CD4-positive, alpha-beta T cell treated with Interleukin-15 for 4 hours (primary cell): ENCODE results near the gene RNGTT.
A peak's percentile ranks its signal among the peaks of the same experiment; 100 is the strongest.
"Not testable (repeated sequence)": the region's sequence is repeated elsewhere in the genome, so short reads cannot be mapped to it uniquely, and the experiment has no call there.

Source experiments
- DNase-seq: peaks from one replicate; pipeline ENCODE4 v3.0.0-alpha.2; 2020; ENCODE audit warnings: low spot score

RNGTT gene

DNA sequence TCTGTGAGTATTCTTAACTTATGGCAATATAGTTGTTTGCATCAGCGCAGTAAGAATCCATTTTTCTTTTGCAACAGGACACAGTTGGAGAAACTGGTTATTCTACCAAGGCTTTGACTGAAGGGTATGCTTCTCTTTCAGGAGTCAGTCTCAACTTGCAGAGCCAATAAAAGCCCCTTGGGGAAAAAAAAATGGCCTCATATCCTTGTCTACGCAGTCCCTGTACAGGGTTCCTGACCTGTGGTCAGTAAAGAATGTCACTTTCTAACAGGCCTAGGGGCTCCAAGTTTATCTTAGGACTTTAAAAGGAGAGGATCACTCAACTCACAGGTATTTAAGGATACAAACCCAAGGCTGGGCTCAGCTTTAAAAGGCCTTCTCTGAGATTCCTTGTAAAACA is 6.9 kb upstream of the RNGTT start:
- no peak for DNase-seq

- DNase-seq, result not testable (repeated sequence)
Measured at GRCh38 chr6:88969255-88969654, 5.8 kb upstream of the RNGTT start.

DNA sequence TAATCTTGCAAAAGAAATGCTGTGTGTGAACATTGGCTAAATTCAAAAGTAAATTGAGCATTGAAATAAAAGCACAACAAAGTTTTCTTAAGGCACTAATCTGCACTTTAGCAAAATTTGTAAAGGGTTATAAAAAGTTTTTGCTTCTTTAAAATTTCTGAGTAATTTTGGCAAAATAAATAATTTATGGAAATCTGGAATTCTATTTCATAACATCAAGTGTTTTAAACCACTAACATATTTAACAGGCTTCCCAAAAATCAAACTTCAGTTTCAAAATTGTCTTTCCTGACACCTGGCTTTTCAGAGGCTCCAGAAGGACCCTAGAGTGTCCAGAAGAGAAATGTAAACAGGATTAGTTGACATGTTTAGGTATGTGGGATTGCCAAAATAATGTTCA is 4.5 kb upstream of the RNGTT start:
- DNase-seq, result no peak

DNA sequence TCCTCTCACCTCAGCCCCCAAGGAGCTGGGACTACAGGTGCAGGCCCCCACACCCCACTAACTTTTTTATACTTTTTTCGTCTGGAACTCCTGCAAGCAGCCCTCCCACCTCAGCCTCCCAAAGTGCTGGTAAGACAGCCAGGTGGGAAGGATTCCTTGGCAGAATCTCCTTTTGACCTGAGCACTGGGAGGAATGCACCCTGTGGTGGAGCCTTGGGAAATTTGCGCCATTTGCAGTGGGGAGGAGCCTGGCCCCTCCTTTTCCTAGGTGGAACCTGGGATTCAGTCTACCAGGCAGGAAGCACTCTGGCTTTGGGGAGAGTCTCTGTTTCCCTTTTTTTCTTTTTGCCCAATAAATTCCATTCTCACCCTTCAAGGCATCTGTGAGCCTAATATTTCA is 2.3 kb upstream of the RNGTT start:
- no peak for DNase-seq

DNA sequence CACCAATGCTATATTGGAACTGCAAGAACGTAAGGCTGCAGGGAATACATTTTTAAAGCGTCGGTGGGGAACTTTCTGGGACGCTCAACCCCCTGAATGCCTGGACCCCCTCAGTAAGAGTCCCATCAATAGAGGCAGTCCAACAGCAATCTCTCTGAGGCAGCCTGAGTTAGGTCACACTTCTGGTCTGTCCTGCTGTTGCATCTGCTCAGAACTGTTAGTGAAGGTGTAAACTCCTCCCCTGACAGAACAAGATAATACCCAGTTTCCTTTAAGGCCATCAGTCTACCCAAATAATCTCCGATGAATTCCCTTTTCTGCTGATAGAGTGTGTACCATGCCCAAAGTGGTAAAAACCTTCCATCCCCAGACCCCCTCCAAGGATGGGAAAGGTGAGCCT is 1.1 kb upstream of the RNGTT start:
- no peak for DNase-seq

- no peak for DNase-seq
Measured at GRCh38 chr6:88958842-88959241, 4.6 kb downstream of the RNGTT start.

DNA sequence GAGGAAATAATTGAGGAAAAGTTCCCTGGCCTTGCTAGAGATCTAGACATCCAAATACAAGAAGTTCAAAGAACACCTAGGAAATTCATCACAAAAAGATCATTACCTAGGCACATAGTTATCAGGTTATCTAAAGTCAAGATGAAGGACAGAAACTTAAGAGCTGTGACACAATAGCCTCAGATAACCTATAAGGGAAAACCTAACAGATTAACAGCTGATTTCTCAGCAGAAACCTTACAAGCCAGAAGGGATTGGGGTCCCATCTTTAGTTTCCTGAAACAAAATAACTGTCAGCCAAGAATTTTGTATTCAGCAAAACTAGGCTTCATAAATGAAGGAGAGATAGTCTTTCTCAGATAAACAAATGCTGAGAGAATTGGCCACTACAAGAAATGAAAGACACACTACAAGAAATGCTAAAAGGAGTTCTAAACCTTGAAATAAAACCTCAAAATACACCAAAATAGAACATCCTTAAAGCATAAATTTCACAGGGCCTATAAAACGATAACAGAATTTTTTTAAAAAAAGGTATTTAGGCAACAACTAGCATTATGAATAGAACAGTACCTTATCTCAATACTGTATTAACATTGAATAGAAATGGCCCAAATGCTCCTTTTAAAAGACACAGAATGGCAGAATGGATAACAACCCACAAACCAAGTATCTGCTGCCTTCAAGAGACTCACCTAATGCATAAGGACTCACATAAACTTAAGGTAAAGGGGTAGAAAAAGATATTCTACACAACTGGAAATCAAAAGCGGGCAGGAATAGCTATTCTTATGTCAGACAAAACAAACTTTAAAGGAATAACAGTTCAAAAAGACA is 9.7 kb downstream of the RNGTT start:
- no peak for DNase-seq

- no peak for DNase-seq
Measured at GRCh38 chr6:88952065-88952704, 11.2 kb downstream of the RNGTT start.

DNA sequence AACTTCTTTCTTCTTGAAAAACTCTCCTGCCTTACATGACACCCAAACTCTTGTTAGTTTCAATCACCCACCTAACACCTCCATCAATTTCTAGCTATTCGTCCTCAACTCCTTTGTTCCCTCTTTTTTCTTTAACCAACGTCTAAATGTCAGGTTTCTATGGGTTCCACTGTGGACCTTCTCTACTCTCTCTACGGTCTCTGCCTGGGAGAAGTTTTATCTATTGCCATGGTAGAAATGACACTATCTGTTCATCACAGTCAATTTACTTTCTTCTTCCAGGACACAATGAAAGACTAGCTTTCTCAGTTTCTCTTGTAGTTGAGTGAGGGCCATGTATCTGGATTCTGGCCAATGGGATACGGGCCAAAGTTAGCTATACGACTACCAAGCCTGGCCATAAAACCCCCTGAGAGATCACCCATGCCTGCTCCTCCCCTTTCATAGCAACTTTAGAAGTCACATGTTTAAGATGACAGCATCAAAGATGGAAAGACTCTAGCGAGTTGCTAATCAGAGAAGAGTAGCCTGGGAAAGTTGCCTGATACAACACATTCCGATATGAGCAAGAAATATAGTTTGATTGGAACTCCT is 17.9 kb downstream of the RNGTT start:
- DNase-seq, result no peak

DNA sequence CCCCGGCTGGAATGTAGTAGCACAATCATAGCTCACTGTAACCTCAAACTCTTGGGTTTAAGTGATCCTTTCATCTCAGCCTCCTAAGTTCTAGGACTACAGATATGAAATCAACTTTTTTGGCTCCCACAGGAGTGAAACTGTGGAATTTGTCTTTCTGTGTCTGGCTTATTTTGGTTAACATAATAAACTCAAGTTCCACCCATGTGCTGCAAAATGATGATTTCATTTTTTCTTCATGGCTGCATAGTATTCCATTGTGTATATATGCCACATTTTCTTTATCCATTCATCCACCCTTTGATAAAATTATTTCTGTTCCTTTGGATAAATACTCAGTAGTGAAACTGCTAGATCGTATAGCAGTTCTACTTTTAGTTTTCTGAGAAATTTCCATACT is 29.9 kb downstream of the RNGTT start:
- no peak for DNase-seq

DNA sequence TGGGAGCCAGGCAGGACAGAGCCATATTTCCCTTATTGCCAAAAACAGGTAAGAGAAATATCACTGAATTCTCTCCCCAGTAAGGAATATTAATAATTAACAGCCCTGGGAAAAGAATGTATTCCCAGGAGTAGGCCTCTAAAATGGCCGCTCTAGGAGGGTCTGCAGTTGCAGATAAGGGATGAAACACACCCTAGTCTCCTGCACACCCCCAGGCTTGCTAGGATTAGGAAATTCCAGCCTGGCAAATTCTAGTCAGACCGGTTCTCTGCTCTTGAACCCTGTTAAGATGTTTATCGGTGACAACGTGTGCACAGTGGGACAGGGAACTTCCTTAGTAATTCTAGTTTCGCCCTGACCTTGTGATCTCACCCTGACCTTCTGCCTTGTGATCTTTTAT is 31.4 kb downstream of the RNGTT start:
- not testable (repeated sequence) for DNase-seq

DNA sequence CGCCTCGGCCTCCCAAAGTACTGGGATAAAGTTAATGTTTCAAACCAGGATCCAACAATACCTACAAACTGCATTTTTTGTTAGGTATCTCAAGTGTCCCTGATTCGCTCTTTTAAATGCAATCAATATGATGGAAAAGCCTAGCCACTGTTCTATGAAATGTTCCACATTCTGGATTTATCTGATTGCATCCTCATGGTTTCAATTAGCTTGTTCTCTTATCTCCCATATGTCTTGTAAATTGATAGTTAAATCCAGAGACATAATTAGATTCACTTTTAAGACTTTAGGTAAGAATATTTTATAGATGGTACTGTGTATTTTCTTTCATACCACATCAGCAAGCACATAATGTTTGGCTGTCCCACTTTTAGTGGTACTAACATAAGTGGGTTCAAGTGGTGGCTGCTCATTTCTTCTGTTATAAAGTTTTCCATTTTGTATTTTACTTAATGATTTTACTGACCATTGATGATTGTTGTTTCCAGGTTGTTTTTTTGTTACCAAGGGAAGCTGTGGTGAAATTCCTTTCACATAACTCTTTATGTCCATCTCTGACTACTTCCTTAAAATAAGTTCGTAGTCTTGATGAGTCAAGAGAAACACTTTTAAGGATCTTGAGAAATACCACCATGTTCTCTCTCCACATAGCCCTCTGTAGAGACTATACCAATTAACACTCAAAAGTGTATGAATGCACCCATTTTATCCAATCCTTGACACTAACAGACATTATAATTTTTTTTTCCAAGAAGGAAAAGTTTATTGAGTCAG is 40.5 kb downstream of the RNGTT start:
- DNase-seq, result no peak

GRCh38 chr6:88921734-88922133 is 41.7 kb downstream of the RNGTT start:
- DNase-seq, result no peak

DNA sequence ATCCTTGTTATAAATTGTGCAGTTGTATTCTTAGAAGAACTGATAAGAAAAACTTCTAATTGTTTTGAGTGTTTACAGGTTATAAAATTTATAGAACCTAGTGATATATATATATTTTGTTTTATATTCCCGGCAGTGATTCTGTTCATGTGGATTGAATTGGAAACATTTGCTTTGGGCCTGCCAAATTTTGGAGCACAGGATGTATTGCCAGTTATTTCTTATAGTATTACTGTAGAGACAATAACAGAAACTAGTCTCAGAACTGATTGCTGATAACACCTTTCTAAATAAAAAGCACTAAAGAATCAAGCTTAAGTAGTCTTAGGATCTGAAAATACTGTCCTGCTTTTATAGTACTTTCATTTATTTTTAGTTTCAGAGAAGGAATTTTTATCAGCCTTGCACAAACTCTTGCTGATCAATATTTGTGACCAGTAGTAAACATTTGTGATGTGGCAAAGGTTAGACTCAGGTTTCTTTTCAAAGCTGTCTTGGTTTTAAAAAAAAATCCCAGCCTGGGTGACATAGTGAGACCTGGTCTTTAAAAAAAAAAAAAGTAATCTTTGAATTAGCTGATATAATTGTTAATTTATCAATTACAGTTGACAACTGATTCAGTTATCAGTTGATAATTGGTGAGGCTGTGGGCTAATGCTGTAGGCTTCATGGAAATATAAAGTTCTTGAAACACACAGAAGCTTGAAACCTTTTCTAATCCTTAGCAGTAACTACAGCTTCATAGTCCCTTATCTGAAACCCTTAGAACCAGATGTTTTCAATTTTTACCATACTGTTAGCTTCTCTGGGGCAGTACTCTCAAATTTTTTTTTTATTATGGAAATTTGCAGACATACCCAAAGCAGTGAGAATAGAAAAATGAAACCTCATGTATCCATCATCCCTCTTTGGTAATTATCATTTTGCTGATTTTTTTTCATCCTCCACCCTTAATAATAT is 42.4 kb downstream of the RNGTT start:
- DNase-seq, result no peak

DNA sequence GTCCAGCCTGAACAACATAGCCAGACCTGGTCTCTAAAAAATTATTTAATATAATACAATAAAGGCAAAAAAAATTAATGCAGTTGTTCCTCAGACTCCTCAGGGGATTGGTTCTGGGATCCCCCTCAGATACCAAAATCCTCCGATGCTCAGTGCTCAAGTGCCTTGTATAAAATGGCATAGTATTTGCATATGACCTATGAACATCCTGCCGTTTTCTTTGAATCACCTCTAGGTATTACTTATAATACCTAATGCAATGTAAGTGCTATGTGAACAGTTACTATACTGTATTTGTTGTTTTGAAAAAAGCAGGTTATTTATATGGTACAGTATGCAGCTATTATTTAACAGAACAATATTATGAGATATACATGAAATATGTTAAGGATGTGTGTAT is 43.3 kb downstream of the RNGTT start:
- no peak for DNase-seq

DNA sequence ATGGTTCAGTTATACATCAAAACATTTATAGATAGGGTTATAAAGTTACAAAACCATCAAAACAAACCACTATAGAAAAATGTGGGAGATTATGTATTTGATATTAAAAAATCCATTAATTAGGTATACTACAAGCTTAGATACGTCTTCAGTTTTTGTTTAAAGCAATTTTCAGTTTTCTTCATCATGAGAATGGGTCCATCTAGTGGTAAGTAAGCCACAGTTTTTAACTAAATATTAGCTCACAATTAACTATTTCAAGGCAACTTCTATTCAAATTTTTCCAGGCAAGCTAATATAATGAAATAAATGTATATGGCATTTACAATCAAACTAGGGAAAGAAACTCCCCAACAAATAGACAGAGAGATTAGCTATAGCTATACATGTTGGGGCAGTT is 44.4 kb downstream of the RNGTT start:
- no peak for DNase-seq

DNA sequence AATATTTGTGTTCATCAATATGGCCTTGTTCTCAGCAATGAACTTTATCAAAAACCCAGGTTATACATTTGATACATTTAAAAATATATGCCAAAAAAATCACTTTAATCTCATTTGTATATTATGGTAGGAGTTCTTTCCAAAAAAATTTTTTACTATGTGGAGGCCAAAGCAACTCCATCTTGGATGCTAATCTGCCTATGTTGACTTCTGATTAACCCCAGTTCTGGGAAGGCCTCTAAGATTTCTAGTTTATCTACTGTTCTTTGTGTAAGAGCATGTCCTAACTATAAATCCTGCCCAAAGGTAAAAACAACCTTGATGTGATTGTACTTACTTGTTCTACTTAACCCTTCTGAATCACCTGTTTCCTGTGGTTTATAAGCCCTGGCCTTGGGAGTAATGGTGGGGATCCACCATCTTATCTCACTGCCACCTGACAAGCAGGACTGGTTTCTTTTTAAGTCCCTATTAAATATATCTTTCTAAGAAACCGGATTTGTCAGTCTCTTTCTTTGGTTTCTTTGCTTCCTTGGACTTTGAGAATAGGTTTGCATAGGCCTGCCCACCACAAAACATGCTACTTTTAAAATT is 46.7 kb downstream of the RNGTT start:
- DNase-seq, result peak; percentile 15

DNA sequence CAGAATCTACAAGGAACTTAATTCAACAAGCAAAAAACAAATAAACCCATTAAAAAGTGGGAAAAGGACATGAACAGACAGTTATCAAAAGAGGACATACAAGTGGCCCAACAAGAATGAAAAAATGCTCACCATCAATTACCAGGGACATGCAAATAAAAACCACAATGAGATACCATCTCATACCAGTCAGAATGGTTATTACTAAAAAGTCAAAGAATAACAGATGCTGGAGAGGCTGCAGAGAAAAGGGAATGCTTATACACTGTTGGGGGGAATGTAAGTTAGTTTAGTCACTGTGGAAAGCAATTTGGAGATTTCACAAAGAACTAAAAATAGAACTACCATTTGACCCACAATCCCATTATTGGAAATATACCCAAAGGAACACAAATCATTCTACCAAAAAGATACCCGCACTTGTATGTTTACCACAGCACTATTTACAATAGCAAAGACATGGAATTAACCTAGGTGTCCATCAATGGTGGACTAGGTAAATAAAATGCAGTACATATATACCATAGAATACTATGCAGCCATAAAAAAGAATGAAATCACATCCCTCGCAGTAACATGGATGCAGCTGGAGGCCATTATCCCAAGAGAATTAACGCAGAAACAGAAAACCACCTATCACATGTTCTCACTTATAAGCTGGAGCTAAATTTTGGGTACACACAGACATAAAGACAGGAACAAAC is 48.4 kb downstream of the RNGTT start:
- DNase-seq, result no peak

GRCh38 chr6:88914180-88914579 is 49.2 kb downstream of the RNGTT start:
- DNase-seq, result no peak

DNA sequence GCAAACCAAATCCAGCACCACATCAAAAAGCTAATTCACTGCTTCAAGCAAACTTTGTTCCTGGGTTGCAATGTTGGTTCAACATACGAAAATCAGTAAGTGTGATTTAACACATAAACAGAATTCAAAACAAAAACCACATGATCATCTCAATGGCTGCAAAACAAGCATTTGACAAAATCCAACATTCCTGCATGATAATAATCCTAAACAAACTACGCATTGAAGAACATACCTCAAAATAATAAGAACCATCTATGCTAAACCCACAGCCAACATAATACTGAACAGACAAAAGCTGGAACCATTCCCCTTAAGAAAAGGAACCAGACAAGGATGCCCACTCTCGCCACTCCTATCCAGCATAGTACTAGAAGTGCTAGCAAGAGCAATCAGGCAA is 49.9 kb downstream of the RNGTT start:
- DNase-seq, result no peak
